ENCODE measurements around the gene PER3.

- TF ChIP-seq SP1 (IDR thresholded peaks at IDR 0.05) (no peak), SP1 (CRISPR knock-in tag; IDR thresholded peaks at IDR 0.05) (no peak), HCFC1 (IDR thresholded peaks at IDR 0.05; ENCODE audit: low read depth, low read length) (no peak), CTCF (CRISPR knock-in tag; IDR thresholded peaks at IDR 0.05) (no peak), EP300 (IDR thresholded peaks at IDR 0.05; ENCODE audit: low read depth in 2 of 2, low read length in 2 of 2) (no peak), EP300 (CRISPR knock-in tag; IDR thresholded peaks at IDR 0.05; ENCODE audit: borderline replicate concordance) (no peak), ZNF234 (CRISPR knock-in tag; conservative IDR thresholded peaks at IDR 0.05) (no peak)
Observed at GRCh38 chr1:7809742-7810141, 25.7 kb downstream of the PER3 start.
